SK-N-DZ (cell line): ENCODE results near the gene RENBP.

ENCODE experiments used
- DNase-seq: peaks from one replicate; pipeline ENCODE4 v3.0.0-alpha.2; 2015; ENCODE audit warnings: low spot score

The RENBP gene

GRCh38 chrX:153934148-153934761 lies 10.2 kb downstream of the RENBP start:
- no peak for DNase-seq

GRCh38 chrX:153933748-153934147 lies 10.7 kb downstream of the RENBP start:
- no peak for DNase-seq

- no peak for DNase-seq
These were observed 12.1 kb downstream of the RENBP start for GRCh38 chrX:153932220-153932915.

GRCh38 chrX:153931748-153932147 lies 12.7 kb downstream of the RENBP start:
- no peak for DNase-seq

GRCh38 chrX:153931151-153931550 lies 13.3 kb downstream of the RENBP start:
- no peak for DNase-seq

- no peak for DNase-seq
These were observed 14.2 kb downstream of the RENBP start for GRCh38 chrX:153930011-153930910.

GRCh38 chrX:153929576-153929975 lies 14.9 kb downstream of the RENBP start:
- no peak for DNase-seq

- no peak for DNase-seq
These were observed 15.6 kb downstream of the RENBP start for GRCh38 chrX:153928846-153929245.

GRCh38 chrX:153927922-153928760 lies 16.3 kb downstream of the RENBP start:
- DNase-seq: peak; percentile 98

- DNase-seq: no peak
These were observed 16.8 kb downstream of the RENBP start for GRCh38 chrX:153927672-153927921.

GRCh38 chrX:153926858-153927671 lies 17.4 kb downstream of the RENBP start:
- DNase-seq: peak; percentile 57

- DNase-seq: no peak
These were observed 17.9 kb downstream of the RENBP start for GRCh38 chrX:153926552-153926857.

GRCh38 chrX:153925739-153926551 lies 18.5 kb downstream of the RENBP start, which contains the start of gene ARHGAP4:
ARHGAP4 (minus strand) TSS chrX:153926264; CDS start chrX:153926202, 62 bp downstream.
- DNase-seq: no peak

GRCh38 chrX:153925387-153925738 lies 19.1 kb downstream of the RENBP start:
- no peak for DNase-seq

- DNase-seq: peak; percentile 76
These were observed 20.1 kb downstream of the RENBP start for GRCh38 chrX:153924149-153924861.

- peak; percentile 67 for DNase-seq
These were observed 21.2 kb downstream of the RENBP start for GRCh38 chrX:153922932-153923857.

- no peak for DNase-seq
These were observed 22.7 kb downstream of the RENBP start for GRCh38 chrX:153921511-153922446.
